Measurements from ENCODE around the gene LYRM4.

GRCh38 chr6:5235830-5236229 lies 24.9 kb downstream of the LYRM4 start:
- TF ChIP-seq ZNF311 (tag by site-specific recombination; IDR thresholded peaks at IDR 0.05; ENCODE audit: borderline replicate concordance) (no peak), ZNF624 (tag by site-specific recombination; IDR thresholded peaks at IDR 0.05) (no peak)
- TF ChIP-seq, protein P1, sequence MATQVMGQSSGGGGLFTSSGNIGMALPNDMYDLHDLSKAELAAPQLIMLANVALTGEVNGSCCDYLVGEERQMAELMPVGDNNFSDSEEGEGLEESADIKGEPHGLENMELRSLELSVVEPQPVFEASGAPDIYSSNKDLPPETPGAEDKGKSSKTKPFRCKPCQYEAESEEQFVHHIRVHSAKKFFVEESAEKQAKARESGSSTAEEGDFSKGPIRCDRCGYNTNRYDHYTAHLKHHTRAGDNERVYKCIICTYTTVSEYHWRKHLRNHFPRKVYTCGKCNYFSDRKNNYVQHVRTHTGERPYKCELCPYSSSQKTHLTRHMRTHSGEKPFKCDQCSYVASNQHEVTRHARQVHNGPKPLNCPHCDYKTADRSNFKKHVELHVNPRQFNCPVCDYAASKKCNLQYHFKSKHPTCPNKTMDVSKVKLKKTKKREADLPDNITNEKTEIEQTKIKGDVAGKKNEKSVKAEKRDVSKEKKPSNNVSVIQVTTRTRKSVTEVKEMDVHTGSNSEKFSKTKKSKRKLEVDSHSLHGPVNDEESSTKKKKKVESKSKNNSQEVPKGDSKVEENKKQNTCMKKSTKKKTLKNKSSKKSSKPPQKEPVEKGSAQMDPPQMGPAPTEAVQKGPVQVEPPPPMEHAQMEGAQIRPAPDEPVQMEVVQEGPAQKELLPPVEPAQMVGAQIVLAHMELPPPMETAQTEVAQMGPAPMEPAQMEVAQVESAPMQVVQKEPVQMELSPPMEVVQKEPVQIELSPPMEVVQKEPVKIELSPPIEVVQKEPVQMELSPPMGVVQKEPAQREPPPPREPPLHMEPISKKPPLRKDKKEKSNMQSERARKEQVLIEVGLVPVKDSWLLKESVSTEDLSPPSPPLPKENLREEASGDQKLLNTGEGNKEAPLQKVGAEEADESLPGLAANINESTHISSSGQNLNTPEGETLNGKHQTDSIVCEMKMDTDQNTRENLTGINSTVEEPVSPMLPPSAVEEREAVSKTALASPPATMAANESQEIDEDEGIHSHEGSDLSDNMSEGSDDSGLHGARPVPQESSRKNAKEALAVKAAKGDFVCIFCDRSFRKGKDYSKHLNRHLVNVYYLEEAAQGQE (tag by site-specific recombination; IDR thresholded peaks at IDR 0.05), result no peak

Data from HEK293 (cell line).